Measurements from ENCODE around the gene LOXL1. TPM values are rescaled to one million over a fixed set of nuclear protein-coding genes. Genes with fewer than 3 reads are reported as not detected.

Gene LOXL1
- total and polyA plus RNA-seq, 7 donors: 3.0 to 27.7 (median 9.7) TPM; not detected in 1

DNA sequence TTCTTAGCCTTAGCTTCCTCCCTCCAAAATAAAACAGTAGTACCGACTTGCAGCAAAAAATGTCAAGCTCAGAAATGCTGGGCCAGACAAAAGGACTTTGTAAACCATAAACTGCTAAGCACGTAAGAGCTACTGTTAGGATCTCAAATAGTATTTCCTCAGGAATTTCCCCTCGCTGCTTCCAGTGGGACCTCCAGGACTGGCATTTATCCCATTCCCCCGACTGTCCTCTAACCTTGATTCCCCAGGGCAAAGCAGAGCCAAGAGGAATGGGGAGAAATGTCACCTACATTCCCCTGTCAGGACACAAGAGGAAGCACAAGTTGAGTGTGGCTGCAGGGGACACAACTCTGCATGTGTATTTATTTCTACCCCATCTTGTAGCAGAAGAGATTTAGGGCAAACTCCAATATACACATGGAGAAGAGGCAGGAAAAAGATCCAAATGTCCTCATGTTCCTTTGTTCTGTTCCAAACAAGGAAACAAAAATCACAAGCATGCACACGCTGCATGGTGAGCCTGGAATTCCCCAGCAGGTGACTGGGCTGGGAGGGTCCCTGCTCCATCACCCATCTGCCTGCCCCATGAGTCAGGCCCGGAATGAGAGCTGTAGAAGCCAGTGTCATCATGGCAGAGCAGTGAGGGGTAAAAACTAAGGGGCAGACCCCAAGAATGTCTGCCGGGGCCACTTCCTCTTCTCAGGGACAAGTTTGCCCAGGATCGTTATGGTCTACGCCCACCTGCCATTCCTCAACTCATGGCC, 61.6 kb downstream of the LOXL1 start:
- TF ChIP-seq POLR2A (IDR thresholded peaks at IDR 0.05): no peak
- TF ChIP-seq CTCF (IDR thresholded peaks at IDR 0.05): no peak
- peaks cover 0 to 85% (median 76%) of the 10 kb centered on the region in 4 donors for H3K4me1 ChIP-seq
- peak; percentile 49 for DNase-seq
- intact Hi-C loops (cut with DNase I): no loop called here
- peaks cover 0 to 26% (median 0%) of the 10 kb centered on the region in 4 donors for H3K36me3 ChIP-seq
- 42 to 53% methylated on average over 9 of the region's 9 CpGs for WGBS, 2 donors
- H3K27me3 ChIP-seq: no peaks in the 10 kb centered on the region
- no peak overlapping the region for H3K4me3 ChIP-seq
- no peaks in the 10 kb centered on the region for H3K9me3 ChIP-seq
- H3K27ac ChIP-seq: peak overlapping the region; percentile 50 to 95 (median 86)

GRCh38 chr15:73988445-73988969, 62.2 kb downstream of the LOXL1 start:
- peaks cover 0 to 84% (median 76%) of the 10 kb centered on the region in 4 donors for H3K4me1 ChIP-seq
- H3K27ac ChIP-seq: peak overlapping the region; percentile 50 to 95 (median 86)
- TF ChIP-seq EP300 (IDR thresholded peaks at IDR 0.05): no peak
- TF ChIP-seq POLR2AphosphoS5 (IDR thresholded peaks at IDR 0.05): no peak
- no peak for TF ChIP-seq CTCF (IDR thresholded peaks at IDR 0.05)
- TF ChIP-seq POLR2A (IDR thresholded peaks at IDR 0.05): no peak
- H3K4me3 ChIP-seq: no peak overlapping the region
- peaks cover 0 to 26% (median 0%) of the 10 kb centered on the region in 4 donors for H3K36me3 ChIP-seq
- no peaks in the 10 kb centered on the region for H3K9me3 ChIP-seq
- H3K27me3 ChIP-seq: no peaks in the 10 kb centered on the region
- 97 to 98% methylated on average over 13 of the region's 13 CpGs for WGBS, 2 donors
- DNase-seq: peak; percentile 55
- intact Hi-C loops (cut with DNase I): no loop called here

DNA sequence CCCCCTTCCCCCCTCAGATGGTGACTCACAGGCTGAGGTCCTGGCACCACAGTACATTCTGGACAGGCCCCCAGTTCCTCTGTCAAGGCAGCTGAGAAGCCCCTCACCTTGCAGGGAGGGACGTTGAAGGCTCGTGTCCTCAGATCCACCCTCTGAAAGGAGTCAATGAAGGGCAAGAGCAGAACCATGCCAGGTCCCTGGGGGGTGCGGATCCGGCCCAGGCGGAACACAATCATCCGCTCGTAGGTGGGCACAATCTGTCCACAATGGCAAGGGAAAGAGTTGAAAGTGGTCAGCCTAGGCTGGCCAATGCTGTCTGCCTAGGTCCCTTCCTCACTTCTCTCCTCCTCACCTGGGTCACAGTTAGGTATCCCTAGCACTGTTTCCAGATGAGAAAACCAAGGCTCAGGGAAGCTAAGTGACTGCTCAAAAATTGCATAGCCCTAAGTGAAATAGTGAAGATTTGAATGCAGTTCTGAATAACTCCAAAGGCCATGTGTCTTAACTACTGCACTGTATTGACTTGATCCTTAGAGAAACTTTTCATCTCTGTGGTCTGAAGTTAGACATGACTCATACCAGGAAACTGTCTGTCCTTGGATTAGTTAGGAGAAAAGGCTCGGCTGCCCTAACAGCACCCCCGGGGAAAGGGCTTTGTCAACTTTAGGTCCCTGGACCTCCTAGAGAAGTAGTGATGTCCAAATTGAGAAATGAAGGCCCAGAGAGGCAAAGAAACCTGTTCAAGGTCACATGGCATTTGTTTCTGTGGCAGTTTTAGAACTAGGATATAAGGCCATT, 62.9 kb downstream of the LOXL1 start:
- Histone ChIP-seq H3K27me3 (no peaks in the 10 kb centered on the region), H3K36me3 (peaks cover 0 to 26% (median 0%) of the 10 kb centered on the region in 4 donors), H3K27ac (peak overlapping the region; percentile 50 to 95 (median 86)), H3K4me3 (no peak overlapping the region), H3K9me3 (no peaks in the 10 kb centered on the region), H3K4me1 (peaks cover 0 to 84% (median 76%) of the 10 kb centered on the region in 4 donors)
- intact Hi-C loops (cut with DNase I): no loop called here
- peak; percentile 63 for DNase-seq
- 75 to 84% methylated on average over 9 of the region's 9 CpGs for WGBS, 2 donors
- TF ChIP-seq CTCF (IDR thresholded peaks at IDR 0.05) (no peak), POLR2AphosphoS5 (IDR thresholded peaks at IDR 0.05) (peak in 1 of 4 donors; percentile 14)

GRCh38 chr15:73990250-73991005, 64.2 kb downstream of the LOXL1 start:
- Histone ChIP-seq H3K27me3 (no peaks in the 10 kb centered on the region), H3K4me1 (peaks cover 0 to 74% (median 65%) of the 10 kb centered on the region in 4 donors), H3K36me3 (peaks cover 0 to 21% (median 0%) of the 10 kb centered on the region in 4 donors), H3K9me3 (no peaks in the 10 kb centered on the region), H3K27ac (peak overlapping the region; percentile 84 to 95 (median 88)), H3K4me3 (peak overlapping the region in 1 of 4 donors; percentile 91)
- peak; percentile 64 for DNase-seq
- TF ChIP-seq EP300 (IDR thresholded peaks at IDR 0.05) (no peak), POLR2AphosphoS5 (IDR thresholded peaks at IDR 0.05) (no peak), CTCF (IDR thresholded peaks at IDR 0.05) (no peak), POLR2A (IDR thresholded peaks at IDR 0.05) (no peak)
- 68 to 78% methylated on average over 9 of the region's 9 CpGs for WGBS, 2 donors
- intact Hi-C loops (cut with DNase I): loop anchor here (5.0 to 10.0 kb wide), 3 partner anchors 57 to 1516 kb away; partner anchors contain the start of genes ARIH1 and SIN3A

Measured in sigmoid colon (tissue), 7 donors.